NCI-H2107 treated with DMSO at 0.1 percent for 48 hours (cell line): Measurements from ENCODE around the gene FAM53A.
"Not testable (repeated sequence)": the region's sequence is repeated elsewhere in the genome, so short reads cannot be mapped to it uniquely, and the experiment has no call there.

Experiments
- DNase-seq: peaks from one replicate; lab custom pipeline; 2025; ENCODE audit not compliant: unreplicated experiment; lab: John Stamatoyannopoulos, UW

Gene FAM53A

GRCh38 chr4:1608821-1609500 lies 75.2 kb downstream of the FAM53A start:
- DNase-seq = no peak

- DNase-seq = no peak
Observed at GRCh38 chr4:1608196-1608820, 75.8 kb downstream of the FAM53A start.

GRCh38 chr4:1607436-1608195 lies 76.5 kb downstream of the FAM53A start:
- DNase-seq = not testable (repeated sequence)

GRCh38 chr4:1604706-1605205 lies 79.4 kb downstream of the FAM53A start:
- peak; percentile 59 for DNase-seq

- DNase-seq = no peak
Observed at GRCh38 chr4:1604181-1604705, 79.9 kb downstream of the FAM53A start.

- DNase-seq = no peak
Observed at GRCh38 chr4:1603413-1604135, 80.5 kb downstream of the FAM53A start.

GRCh38 chr4:1602655-1603412 lies 81.3 kb downstream of the FAM53A start:
- no peak for DNase-seq

- DNase-seq = no peak
Observed at GRCh38 chr4:1601852-1602654, 82.1 kb downstream of the FAM53A start.

GRCh38 chr4:1601533-1601835 lies 82.6 kb downstream of the FAM53A start:
- DNase-seq = no peak

GRCh38 chr4:1600811-1601532 lies 83.1 kb downstream of the FAM53A start:
- no peak for DNase-seq

GRCh38 chr4:1600211-1600780 lies 83.8 kb downstream of the FAM53A start:
- no peak for DNase-seq

GRCh38 chr4:1599491-1600210 lies 84.5 kb downstream of the FAM53A start:
- DNase-seq = no peak

GRCh38 chr4:1599026-1599481 lies 85.1 kb downstream of the FAM53A start:
- DNase-seq = no peak

- no peak for DNase-seq
Observed at GRCh38 chr4:1598206-1599025, 85.7 kb downstream of the FAM53A start.

GRCh38 chr4:1597021-1597931 lies 86.8 kb downstream of the FAM53A start:
- no peak for DNase-seq

GRCh38 chr4:1596393-1596792 lies 87.7 kb downstream of the FAM53A start:
- no peak for DNase-seq
